GM12873 (cell line): Measurements from ENCODE around the gene SF3B5.

Experiments
- CTCF ChIP-seq: IDR thresholded peaks from 2 replicates; pipeline ENCODE4 v1.5.1; 2012; ENCODE audit warnings: low read depth, mild to moderate bottlenecking, moderate library complexity, low read length, control low read depth; ENCODE audit not compliant: insufficient read depth; ENCODE audit errors: missing control alignments

The SF3B5 gene

GRCh38 chr6:144073024-144073423 is 22.3 kb downstream of the SF3B5 start:
- no peak for TF ChIP-seq CTCF

GRCh38 chr6:144069506-144069905 is 25.9 kb downstream of the SF3B5 start:
- no peak for TF ChIP-seq CTCF

GRCh38 chr6:144068794-144069193 is 26.6 kb downstream of the SF3B5 start:
- no peak for TF ChIP-seq CTCF

- TF ChIP-seq CTCF = no peak
Observed at GRCh38 chr6:144066741-144067484, 28.5 kb downstream of the SF3B5 start.

- no peak for TF ChIP-seq CTCF
Observed at GRCh38 chr6:144066255-144066654, 29.1 kb downstream of the SF3B5 start.

- no peak for TF ChIP-seq CTCF
Observed at GRCh38 chr6:144065213-144065660, 30.1 kb downstream of the SF3B5 start.

GRCh38 chr6:144064402-144065212 is 30.8 kb downstream of the SF3B5 start:
- TF ChIP-seq CTCF = no peak
